Caki2 (cell line): ENCODE measurements around the gene RNF41. TPM values are rescaled to one million over a fixed set of nuclear protein-coding genes. Genes with fewer than 3 reads are reported as not detected.

Experiments used
- DNase-seq: peaks from one replicate; pipeline ENCODE4 v3.0.0-alpha.2; 2015; ENCODE audit warnings: low read depth
- in situ Hi-C: cut with HindIII; loops from 2 replicates; pipeline ENCODE4 v1.10.0; 2016; ENCODE audit warnings: low sequenced_read_pairs, low pct_unique_long_range_greater_than_20kb, mixed read lengths
- total RNA-seq: library from RNA; depleted of rRNA; stranded (reverse); fragments of >200 nt; shearing (Covaris generic); gene quantifications from 2 replicates; pipeline ENCODE4 v1.2.3, GENCODE V29; 2014; ENCODE audit warnings: low replicate concordance

Gene RNF41
- total RNA-seq, 1 experiment from 2014 or later, result 83.0 TPM

GRCh38 chr12:56252649-56253048 lies 30.9 kb upstream of the RNF41 start:
- in situ Hi-C loops, result no loop called here
- no peak for DNase-seq

GRCh38 chr12:56248711-56249110 lies 27.0 kb upstream of the RNF41 start:
- no peak for DNase-seq
- in situ Hi-C loops, result no loop called here

DNA sequence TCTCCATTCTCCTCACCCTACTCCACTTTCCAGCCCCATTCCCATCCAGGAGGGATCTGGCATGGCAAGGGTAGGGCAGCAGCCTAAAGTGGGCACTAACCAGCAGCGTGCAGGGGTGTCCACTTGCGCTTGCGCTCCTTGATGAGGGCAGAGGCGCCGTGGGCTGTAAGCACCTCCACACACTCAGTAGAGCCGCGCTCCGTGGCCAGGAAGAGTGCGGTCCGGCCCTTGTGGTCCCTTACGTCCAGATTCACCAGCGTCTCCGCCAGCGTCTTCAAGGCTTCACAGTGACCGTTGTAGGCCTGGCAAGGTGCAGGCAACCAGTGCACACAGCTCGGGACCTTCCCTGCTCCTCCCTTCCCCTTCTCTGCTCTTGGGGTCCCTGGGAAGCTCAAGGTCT lies 26.2 kb upstream of the RNF41 start:
- no peak for DNase-seq
- in situ Hi-C loops, result no loop called here

GRCh38 chr12:56244494-56244893 lies 22.8 kb upstream of the RNF41 start:
- DNase-seq, result no peak
- in situ Hi-C loops, result no loop called here

DNA sequence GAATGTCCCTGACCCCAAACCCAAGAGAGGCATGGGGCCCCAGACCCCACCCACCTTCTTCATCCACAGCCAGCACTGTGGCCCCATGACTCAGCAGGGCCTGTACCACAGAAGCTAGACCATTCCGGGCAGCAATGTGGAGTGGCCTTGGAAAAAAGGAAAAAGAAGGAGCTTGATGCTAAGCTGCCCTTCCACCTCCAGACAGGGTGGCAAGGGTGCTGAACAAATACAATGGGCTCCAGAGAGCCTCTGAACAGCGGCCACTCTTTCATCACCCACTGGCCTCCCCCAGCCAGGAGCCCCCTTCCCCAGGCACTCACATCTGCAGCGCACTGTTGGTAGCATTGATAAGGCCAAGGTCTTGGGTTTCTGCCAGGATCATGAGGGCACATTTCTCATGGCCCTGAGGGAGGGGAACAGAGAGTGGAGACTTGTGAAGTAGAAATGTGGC lies 22.0 kb upstream of the RNF41 start:
- in situ Hi-C loops, result no loop called here
- DNase-seq, result no peak

DNA sequence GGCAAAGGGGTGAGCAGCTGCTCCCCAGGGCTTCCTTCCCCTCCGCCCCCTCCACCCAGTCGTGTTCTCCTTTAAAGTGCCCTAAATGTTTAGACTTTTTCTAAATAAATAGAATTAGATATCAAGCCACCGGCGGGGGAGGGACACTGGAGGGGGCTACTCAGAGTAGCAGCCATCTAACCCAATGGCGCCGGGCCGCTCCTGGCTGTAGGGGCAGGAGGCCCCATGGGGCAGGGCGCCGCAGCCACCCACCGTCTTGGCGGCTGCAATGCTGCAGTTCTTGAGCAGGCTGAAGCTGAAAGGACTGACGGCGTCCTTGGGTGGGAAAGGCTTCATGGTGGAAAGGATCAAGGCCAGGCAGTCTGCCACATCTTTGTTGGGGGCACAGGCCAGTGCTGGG lies 21.3 kb upstream of the RNF41 start:
- DNase-seq, result no peak
- in situ Hi-C loops, result no loop called here

DNA sequence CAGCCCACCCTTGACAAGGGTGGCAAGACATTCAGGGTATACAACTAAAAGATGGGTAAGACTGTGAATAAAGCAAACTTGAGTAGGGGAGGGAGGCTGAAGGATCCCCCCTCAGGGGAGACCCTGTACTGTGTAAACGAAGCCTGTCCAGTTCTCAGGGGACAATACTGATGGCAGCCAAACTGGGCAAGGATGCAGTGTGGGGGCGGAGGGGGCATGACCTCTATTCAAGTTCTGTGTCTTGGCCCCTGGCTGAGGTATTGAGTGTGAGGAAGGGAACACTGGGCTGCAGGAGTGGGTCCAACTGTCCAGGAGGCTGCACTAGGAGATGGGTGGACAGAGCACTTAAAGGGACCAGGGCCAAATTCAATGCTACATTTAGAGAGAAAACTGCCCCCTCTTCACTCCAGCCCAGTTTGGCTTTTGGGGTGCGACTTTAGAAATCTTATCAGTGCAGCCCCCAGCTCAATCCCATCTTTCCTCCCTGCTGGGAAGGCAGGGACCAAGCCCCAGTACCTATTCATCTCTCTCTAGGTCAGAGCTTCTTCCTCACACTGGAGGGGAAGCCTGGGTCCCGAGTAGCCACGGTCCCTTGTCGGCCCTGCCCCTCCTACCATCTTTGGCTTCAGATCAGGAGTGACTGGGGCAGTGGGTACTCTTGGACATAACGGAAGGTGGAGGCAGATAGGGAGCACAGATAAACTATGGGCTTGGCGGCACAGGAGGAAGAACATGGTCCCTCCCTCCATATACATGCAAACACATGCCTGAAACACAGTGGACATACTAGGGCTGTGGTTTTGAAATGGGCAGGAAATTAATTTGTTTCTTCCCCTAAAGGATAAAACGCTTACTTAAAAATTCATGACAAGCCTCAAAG lies 19.9 kb upstream of the RNF41 start:
- DNase-seq, result no peak
- in situ Hi-C loops, result no loop called here

DNA sequence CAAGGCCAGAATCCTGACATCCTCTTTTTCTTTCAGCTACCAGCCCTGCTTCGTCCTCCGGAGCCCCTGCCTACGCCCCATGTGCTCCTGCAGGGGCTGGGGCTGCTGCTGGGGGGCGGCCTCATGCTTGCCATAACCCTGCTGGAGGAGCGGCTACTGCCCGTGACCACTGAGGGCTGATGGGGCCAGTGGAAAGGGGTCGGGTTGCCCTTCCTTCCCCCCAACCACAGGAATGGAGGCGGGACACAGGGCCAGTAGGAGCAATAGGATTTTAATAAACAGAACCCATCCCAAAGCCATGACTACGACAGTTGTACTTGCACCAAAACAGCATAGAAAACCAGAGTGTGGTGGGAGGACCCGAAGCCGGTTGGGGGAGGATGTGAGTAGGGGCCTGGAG lies 15.8 kb upstream of the RNF41 start:
- in situ Hi-C loops, result no loop called here
- no peak for DNase-seq

- in situ Hi-C loops, result no loop called here
Measured at GRCh38 chr12:56236985-56237384, 15.3 kb upstream of the RNF41 start.

GRCh38 chr12:56236091-56236490 lies 14.4 kb upstream of the RNF41 start:
- DNase-seq, result no peak
- in situ Hi-C loops, result no loop called here

More at GRCh38 chr12:56236985-56237384, 15.3 kb upstream of the RNF41 start:
- DNase-seq, result no peak

GRCh38 chr12:56234746-56235436 lies 13.2 kb upstream of the RNF41 start:
- DNase-seq, result no peak
- in situ Hi-C loops, result no loop called here

- DNase-seq, result no peak
- in situ Hi-C loops, result no loop called here
Measured at GRCh38 chr12:56231184-56231582, 9.5 kb upstream of the RNF41 start.

GRCh38 chr12:56230432-56231183 lies 8.9 kb upstream of the RNF41 start:
- in situ Hi-C loops, result no loop called here
- DNase-seq, result no peak

DNA sequence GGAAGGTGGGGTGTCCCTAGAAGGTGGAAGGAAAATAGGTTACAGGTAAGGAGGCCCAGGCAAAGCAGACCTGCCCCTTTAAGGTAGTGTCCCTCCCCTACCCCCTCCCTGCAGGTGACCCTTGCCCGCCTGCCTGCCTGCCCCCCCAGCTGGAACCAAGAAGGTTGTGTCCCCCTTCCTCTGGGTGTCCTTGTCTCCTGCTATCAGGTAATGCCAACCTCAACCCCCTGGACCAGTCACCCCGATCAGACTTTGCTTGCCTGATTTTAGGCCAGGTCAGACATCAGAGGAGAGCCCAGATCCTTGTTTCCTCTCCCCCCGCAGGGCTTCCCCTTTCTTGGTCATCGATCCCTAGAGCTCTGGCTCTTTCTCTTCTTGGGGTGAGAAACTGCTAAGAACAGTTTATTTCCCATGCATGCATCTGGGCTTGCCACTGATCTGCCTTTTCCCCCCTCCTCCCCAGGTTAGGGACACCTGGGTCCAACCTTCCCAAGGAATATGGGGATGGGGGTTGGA lies 8.3 kb upstream of the RNF41 start, which contains the start of gene SLC39A5:
TSS of gene SLC39A5 (plus strand) at position 136 of the 516 bp plus-strand sequence. CDS start 1,224 bp downstream, outside the sequence.
- DNase-seq, result no peak
- in situ Hi-C loops, result no loop called here

DNA sequence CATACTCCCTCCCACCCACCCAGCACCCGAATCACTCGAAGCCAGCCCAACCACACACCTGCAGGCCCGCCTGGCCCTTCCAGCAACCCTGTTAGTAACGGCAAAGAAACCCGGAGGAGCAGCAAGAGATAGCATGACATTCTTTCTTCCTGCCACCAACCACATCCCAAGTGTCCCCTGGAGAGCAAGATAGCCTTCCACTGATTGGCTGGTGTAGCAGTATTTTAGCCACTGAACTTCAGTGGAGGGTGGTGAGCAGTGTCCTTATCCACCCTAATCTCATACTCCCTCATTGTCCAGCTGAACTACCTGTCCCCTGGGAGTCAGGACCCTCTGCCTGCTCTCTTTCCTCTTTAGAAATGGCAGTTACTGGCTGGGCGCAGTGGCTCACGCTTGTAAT lies 7.4 kb upstream of the RNF41 start:
- in situ Hi-C loops, result no loop called here
- no peak for DNase-seq

- no peak for DNase-seq
- in situ Hi-C loops, result no loop called here
Measured at GRCh38 chr12:56224954-56225353, 3.2 kb upstream of the RNF41 start.

DNA sequence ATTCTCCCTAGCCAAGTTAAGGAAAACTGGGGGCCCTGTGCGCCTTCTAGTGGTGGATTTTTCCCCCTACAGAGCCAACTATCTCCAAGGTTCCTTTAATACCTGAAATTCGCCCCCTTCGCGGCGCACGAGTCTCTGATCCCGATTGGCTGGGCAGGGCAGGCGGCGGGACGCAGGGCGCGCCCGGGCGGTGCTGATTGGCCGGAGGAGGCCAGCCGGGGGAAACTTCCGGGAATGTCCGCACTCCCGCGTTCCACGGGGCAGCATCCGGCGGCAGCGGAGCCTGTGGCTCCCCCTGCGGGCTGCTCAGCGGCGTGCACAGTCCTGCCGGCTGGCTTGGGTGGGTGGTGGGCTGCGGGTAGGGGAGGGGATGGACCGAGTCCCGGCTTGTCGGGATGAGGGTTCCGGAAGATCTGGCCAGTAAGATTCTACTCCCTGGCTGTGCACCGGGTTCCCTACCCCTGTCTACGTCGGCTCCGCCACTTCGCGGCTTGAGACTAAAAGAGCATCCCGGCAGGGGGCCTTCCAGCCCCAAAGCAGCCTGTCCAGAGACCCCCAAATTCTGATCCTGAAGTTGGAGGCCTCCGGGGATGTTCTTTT lies 2.5 kb upstream of the RNF41 start, which contains the start of gene NABP2:
TSS of gene NABP2 (plus strand) at position 241 of the 600 bp plus-strand sequence. CDS start 515 bp downstream, outside the sequence.
- in situ Hi-C loops, result no loop called here
- DNase-seq, result peak; percentile 99

DNA sequence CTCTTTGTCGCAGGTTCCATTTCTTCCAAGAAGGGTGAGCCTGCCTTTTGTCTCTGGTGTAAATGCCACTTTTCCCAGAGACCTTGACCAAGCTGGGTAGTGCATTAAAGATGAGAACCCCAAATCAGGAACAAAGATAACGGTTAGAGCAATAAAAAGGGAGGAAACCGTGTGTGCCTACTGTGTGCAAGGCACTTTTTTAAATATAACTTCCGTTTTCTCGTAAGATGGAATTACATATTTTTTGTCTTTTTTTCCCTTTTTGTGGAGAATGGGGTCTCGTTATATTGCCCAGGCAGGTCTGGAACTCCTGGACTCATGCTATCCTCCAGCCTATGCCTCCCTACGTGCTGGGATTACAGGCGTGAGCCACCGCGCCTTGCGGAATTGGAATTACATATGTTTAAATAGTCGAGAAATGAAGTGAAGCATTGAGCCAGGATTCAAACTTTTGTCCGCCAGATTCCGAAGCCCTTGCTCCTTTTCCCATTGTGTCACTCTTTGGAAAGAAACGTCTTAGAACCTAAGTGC lies 1.9 kb upstream of the RNF41 start:
- no peak for DNase-seq
- in situ Hi-C loops, result no loop called here
